SKM-1 treated with dmso at 0.1 percent for 144 hours (cell line): ENCODE results near the gene SLC9A8.
A peak's percentile ranks its signal among the peaks of the same experiment; 100 is the strongest.
"Not testable (repeated sequence)": the region's sequence is repeated elsewhere in the genome, so short reads cannot be mapped to it uniquely, and the experiment has no call there.

Source experiments
- DNase-seq: peaks from one replicate; lab custom pipeline; 2025; ENCODE audit not compliant: unreplicated experiment; lab: John Stamatoyannopoulos, UW

Gene SLC9A8

DNA sequence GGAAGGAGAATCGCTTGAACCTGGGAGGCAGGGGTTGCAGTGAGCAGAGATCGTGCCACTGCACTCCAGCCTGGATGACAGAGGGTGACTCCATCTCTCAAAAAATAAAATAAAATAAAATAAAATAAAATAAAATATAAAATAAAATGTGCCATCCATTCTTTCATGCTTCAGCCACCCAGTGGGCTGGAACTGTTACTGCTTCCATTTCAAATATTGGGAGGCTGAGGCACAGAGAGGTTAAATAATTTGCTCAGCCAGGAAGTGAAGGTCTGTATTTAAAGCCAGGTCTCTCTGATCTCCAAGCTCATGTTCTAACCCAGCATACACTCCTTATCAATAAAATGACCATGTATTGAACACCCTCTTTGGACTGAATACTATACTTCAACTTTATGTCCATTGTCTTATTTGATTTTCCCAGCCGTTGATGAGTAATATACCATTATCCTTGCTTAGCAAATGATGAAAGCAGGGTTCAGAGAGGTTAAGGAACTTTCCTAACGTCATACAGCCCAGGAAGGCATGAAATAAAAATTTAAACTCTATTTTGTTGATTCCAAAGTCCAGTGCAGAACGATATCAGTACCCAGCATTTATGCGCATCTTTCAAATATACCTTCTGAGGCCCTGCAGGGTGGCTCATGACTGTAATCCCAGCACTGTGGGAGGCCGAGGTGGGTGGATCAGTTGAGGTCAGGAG, 25.8 kb upstream of the SLC9A8 start:
- no peak for DNase-seq

DNA sequence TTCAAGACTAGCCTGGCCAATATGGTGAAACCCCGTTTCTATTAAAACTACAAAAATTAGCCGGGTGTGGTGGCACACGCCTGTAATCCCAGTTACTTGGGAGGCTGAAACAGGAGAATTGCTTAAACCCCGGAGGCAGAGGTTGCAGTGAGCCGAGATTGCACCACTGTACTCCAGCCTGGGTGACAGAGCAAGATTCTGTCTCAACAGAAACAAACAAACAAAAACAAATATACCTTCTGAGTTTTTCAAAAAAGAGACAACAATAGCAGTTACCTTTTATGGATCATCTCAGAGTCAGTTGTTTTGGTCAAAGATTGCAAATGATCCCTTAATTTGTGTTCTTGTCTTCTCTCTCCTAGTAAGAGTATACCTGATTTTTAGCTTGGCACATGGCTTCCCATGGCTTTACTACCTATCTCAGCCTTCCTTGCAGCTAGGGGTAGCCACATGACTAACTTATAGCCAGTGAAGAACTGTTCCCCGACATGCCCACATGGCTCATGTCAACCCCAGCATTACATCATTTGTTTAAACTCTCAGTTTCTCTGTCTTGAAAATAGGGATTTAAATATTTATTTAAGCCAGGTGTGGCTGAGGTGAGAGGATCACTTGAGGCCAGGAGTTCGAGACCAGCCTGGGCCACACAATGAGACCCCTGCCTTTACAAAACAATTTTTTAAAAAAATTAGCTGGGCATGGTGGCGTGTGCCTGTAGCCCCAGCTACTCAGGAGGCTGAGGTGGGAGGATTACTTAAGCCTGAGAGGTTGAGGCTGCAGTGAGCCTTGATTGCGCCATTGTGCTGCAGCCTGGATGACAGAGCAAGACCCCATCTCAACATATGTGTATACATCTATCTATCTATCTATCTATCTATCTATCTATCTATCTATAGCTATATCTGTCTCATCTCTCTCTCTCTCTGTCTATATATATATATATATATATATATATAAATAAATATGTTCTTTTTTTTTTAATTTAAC, 25.0 kb upstream of the SLC9A8 start:
- DNase-seq = no peak

DNA sequence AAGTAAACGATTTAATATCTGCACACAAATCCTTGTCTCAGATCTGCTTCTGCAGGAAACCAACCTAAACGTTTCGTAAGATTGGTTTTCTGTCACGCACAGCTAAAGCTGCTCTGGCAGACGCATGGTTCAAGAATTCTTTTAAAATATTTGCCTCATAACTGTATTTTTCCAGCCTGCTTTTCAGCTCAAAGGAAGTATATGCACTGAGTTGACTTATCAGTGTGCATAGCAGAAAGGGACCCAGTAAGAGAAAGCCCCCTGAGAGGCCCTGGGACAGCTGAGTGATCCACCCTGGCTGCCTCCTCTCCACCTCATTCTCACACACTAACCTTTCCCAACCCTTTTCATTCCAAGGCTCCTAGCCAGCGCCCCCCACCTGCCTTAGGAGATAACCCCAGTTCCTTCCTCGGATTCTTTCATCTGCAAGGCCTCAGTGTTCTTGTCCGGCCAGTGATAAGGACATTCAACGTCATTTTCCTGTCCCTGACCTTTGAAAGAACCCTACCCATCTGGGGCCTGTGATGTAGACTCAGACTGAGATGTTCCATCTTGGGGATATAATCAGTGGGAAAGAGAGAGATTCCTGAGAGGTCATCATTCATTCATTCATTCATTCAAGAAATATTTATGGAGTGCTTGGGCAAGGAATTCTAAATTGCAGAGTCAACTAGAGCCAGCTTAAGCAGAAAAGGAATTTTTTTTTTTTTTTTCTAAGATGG, 22.4 kb upstream of the SLC9A8 start:
- peak; percentile 67 for DNase-seq

DNA sequence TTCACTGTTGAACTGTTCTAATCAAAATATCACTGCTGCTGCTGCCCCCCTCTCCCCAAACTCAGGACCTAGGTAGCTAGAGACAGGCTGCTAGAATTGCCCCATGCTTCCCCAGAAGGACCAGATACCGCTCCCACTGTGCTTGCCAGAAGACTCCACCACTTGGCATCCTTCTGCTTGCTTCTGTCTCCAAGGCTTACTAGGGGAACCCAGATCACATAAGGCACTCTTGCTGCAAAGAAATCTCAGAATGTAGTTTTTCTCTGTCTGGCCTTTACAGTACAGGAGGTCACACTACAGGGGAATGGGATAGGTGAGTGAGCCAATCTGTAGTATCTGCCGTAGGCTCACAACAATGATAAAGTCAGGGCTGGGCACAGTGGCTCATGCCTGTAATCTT, 21.5 kb upstream of the SLC9A8 start:
- DNase-seq = no peak

DNA sequence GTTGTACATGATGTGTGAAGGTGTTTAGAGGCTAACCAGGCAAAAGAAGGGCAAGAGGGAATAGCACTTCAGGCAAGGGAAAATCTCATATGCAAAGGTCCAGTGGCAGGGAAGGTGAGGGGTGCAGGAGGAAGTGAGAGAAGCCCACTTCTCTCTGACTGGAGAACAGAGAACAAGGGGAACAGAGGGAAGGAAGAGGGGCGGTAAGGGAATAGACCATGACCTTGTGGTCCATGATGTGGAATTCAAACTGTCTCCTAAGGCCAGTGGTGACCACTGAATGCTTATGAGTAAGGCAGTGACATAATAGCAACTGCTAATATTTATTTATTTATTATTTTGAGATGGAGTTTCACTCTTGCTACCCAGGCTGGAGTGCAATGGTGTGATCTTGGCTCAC, 20.6 kb upstream of the SLC9A8 start:
- no peak for DNase-seq

DNA sequence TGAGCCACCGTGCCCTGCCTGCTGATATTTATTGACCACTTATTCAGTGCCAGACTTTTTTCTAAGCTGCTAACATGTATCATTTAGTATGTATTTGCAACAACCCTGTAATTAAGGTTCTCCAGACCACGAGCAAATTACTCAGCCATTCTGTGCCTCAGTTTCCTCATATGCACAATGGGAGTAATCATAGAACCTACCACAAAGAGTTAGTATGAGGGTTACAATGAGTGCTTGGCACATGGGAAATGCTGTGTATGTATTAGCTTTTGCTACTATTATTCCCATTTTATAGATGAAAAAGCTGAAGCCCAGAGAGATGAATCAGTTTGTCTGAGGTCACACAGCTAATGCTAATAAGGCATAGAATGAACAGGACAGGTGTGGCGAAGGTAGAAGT, 20.0 kb upstream of the SLC9A8 start:
- DNase-seq = no peak

DNA sequence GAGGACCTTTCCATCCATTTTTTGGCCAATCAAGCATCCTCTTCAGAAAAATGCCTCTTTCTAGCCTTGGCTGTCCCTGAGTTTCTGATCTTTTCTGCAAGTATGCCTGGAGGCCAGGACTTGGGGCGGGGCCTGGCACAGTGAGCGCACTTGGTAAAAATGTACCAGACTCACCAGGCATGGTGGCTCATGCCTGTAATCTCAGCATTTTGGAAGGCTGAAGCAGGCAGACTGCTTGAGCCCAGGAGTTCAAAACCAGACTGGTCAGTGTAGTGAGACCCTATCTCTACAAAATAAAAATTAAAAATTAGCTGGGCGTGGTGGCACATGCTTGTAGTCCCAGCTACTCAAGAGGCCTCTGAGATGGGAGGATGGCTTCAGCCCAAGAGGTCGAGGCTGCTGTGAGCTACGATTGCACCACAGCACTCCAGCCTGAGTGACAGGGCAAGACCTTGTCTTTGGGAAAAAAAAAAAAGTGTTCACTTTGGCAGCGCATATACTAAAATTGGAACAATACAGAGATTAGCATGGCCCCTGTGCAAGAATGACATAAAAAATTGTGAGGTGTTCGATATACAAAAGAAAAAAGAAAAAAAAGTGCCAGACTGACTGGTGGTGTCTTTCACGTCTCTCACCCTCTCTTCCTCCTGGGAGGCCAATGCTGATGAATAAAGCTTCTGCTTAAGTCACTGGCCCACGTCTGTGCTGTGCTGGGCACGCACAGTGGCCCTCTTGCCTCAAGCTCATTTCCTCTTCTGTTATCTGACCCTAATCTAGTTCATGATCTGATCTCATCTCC, 18.1 kb upstream of the SLC9A8 start:
- peak; percentile 89 for DNase-seq

DNA sequence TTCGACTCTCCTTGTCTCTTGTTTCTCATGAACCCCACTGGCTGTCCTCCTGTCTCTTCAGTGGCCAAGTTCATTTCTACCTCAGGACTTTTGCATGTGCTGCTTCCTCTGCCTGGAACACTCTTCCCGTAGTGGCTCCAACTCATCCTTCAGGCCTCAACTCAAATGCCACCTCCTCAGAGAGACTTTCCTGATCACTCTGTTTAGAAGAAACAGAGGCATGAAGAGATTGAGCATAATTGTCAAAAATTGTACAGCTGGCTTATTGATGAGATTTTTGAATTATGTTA, 17.5 kb upstream of the SLC9A8 start:
- no peak for DNase-seq

DNA sequence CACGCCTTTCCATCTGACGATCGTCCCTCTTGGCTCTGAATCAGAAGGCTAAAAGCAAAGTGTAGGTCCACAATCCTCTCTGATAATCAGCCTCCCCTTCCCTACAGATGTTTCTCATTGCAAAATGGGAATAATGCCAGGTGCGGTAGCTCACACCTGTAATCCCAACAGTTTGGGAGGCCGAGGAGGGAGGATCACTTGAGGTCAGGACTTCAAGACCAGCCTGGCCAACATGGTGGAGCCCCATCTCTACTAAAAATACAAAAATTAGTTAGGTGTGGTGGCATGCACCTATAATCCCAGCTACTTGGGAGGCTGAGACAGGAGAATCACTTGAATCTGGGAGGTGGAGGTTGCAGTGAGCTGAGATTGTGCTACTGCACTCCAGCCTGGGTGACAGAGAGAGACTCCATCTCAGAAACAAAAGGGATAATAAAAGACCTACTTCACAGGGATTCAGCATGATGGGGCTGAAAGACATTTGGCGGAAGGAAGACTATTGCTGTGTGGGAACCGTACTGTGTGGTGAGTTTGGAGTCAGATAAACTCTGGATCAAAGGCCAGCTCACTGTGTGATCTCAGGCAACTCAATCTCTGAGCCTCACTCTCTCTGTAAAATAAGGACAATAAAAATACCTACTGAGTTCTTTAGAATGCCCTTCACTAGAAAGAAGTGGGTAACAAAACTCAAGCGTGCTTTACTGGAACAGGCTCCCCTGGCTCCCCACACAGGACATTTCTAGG, 15.9 kb upstream of the SLC9A8 start:
- no peak for DNase-seq

DNA sequence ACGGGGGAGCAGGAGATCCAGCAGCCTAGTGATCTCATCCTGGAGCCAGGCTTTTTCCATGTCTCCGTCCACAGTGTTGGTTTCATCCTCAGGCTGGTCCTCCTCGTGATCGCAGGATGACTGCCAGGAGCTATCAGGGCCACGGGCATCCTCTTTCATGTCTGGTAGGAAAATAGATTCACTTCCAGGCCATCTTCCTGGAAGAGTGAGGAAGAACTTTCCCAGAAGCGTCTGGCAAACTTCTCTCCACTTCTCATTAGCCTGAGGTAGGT, 15.3 kb upstream of the SLC9A8 start:
- no peak for DNase-seq

DNA sequence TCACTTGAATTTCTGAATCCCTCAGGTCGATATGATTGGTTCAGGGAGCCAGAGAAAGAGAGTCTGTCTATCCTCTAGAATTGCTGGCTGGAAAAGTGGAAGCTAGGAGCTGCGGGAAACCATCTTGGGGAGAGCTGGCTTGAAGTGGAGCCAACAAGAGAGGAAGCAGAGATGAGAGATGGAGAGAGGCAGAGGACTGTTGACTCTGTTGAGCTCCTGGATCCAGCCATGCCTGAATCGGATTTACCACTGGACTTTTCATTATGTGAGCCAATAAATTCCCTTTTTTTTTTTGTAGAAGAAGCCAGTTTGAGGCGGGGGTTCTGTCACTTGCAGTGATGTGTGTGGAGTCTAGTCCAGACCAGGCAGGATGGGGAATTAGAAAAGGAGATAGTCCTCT, 13.9 kb upstream of the SLC9A8 start:
- no peak for DNase-seq

DNA sequence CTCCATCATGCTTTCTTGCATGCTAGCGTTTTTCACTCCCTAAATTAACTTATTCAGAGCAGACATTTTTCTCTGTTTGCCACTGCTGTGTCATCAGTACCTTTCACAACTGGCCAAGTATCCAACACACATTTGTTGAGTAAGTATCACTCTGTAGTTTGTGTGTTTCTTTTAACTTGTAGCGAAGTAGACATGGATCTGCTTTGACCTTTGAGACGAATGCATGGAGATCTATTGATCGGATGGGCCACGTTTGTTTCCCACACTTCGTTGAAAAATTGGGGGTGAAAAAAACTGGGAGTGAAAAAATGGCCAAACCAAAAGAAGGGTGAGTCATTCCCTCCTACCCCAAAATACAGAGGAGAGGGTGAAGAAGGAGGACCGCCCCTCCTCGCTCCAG, 12.9 kb upstream of the SLC9A8 start:
- DNase-seq = no peak

DNA sequence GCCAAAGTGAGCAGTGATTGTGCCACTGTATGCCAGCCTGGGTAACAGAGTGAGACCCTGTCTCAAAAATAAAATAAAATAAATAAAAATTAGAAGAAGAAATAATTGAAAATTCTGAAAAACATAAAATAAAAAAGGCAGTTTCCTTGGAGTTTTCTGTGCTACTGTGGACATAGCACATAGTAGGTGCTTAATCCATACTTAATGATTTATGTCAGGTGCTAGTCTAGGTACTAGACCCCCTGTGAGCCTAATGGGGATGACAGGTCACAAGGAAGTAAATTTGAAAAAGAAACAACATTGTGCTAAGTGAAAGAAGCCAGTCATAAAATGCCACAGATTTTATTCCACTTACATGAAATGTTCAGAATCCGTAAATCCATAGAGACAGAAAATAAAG, 9.2 kb upstream of the SLC9A8 start:
- no peak for DNase-seq

DNA sequence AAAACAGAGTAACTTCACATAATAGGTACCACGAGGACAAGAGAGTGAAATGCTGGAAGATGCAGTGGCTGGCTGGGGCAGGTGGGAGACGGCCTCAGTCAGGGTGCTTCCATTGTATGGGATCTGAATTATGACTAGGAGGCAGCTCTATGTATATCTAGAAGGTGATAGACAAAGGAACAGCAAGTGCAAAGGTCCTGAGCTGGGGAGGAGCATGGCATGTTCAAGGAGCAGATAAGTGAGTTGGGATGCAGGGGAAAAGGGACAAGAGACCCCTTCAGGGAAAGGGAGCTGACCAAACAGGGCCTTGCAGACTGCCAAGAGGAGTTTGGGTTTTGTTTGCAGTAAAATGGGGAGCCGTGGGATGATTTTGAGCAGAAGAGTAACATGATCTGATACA, 8.3 kb upstream of the SLC9A8 start:
- no peak for DNase-seq

DNA sequence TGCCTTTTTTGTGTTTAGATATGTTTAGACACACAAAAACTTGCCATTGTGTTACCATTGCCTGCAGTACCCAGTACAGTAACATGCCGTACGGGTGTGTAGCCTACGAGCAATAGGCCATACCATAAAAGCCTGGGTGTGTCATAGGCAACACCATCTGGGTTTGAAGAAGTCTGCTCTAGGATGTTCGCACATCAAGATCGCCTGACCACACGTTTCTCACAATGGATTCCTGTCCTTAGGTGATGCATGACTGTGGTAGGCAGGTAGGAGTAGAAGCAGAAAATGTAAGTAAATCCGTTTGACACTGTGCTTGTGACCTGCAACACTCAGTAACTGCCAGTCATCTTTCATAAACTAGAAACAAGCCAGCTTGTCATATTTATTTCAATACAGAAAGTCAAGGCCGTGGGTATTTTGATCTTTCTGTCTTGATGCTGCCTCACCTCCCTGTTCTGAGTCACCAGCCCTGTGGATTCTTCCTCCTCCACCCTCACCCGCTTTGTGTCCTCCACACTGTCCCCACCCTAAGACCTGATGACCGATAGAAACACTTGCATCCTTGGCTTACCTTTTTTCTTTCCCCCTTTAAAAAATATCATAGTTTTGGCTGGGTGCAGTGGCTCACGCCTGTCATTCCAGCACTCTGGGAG, 7.3 kb upstream of the SLC9A8 start:
- DNase-seq = not testable (repeated sequence)

DNA sequence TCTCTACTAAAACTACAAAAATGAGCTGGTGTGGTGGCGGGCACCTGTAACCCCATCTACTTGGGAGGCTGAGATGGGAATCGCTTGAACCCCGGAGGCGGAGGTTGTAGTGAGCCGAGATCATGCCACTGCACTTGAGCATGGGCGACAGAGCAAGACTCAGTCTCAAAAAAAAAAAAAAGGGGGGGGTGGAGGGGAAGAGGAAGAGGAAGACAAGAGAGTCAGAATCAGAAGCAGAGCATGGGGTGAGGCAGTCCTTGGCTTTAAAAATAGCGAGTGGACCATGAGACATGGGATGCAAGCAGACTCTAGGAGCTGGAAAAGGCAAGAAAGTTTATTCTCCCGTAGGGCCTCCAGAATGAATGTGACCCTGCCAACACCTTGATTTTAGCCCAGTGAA, 3.9 kb upstream of the SLC9A8 start:
- DNase-seq = no peak

DNA sequence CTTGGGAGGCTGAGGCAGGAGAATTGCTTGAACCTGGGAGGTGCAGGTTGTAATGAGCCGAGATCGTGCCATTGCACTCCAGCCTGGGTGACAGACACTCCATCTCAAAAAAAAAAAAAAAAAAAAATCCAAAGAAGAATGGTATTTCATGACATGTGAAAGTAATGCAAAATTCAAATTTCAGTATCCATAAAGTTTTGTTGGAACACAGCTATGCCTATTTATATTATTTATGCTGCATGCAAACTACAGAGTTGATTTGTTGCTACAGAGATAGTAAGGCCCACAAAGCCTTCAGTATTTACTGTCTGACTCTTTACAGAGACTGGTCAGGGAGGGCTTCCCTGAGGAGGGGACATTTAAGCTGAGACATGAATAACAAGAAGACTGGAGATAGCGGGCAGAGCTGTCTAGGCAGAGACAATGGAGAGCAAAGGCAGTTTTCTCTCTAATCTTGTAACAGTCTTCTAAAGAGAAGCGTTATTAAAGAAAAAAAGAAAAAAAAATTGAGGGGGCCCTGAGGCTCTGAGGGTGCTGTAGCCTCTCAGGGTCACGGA, 2.7 kb upstream of the SLC9A8 start:
- no peak for DNase-seq

DNA sequence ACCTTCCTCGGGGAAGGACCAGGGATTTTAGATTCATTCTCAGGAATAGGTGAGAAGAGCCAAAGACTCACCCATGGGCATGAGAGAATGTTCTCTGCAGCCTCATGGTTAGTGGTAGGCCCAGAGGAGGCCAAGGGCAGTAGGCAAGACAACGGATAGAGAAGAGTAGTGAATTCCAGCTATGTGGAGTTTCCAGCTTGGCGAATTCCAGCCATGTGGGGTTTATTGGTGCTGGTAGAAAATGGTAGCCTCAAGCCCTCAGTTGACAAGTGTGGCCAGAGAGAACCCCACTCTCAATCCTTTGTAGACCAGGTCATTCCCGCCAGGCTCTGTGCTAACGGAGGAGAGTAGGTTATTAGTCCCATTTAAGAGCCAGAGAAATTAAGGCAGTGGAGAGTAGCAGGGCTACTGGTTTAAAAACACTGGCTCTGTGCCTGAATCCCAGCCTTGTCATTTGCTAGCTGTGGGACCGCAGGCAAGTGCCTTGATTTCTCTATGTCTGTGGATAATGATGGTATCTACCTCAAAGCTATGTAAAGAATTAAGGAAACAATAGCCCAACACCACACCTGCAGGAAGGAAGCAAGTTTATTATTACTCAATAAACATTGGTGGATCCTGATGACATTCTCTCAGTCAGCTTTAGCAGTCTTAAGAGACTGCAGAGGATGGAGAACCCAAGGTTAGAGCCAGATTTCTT, 2.0 kb upstream of the SLC9A8 start:
- DNase-seq = no peak

DNA sequence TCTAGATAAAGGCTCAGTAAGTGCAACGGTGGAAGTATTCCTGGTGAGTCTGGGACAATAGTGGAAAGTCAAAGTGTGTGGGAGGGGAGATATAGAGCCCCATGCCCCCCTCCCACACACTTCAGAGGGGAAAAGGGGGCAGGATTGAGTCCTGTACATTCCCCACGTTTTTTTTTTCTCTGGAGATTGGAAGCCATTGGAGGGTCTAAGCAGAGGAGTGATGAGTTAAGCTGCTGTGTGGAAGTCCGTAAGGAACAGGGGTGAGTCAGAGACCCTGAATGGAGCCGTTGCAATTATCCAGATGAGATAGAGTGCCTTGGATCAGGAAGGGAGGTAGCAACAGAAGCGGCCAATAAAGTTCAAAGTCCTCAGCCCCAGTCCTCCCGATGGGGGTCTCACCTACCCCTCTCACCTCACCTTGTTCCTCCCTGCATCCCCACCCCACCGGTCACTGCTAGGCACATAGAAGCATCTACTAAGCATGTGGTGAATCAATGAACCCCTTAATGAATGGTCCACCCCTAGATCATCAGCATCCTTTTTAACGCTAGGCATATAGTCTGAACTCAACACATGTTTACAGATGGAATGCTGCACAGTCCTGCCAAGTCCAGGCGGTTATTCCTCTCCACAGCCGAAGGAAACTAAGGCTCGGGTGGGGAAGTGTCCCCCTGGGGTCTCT, 662 bp upstream of the SLC9A8 start:
- no peak for DNase-seq
